Limb (tissue), 2 donors: ENCODE data around the gene CSHL1.

Source experiments
- DNase-seq, 2 donors: peaks; one replicate each; pipeline ENCODE4 v3.0.0-alpha.2; 2016; ENCODE audit errors: extremely low spot score in 2 of 2

Gene CSHL1

GRCh38 chr17:63911041-63911635 is at the start of gene CSHL1:
TSS of gene CSHL1 (minus strand) at chr17:63911258. CDS start at chr17:63911196, 62 bp downstream.
- no peak for DNase-seq

- DNase-seq = no peak
These were observed 49.4 kb upstream of the CSHL1 start for GRCh38 chr17:63960430-63960829.

- no peak for DNase-seq
These were observed 48.9 kb upstream of the CSHL1 start for GRCh38 chr17:63960006-63960405.

GRCh38 chr17:63956296-63956920 is 45.4 kb upstream of the CSHL1 start:
- DNase-seq = no peak

- DNase-seq = no peak
These were observed 44.7 kb upstream of the CSHL1 start for GRCh38 chr17:63955791-63956190.

- no peak for DNase-seq
These were observed 44.2 kb upstream of the CSHL1 start for GRCh38 chr17:63955232-63955631.

- no peak for DNase-seq
These were observed 43.5 kb upstream of the CSHL1 start for GRCh38 chr17:63954402-63955063.

GRCh38 chr17:63950940-63951907 is 40.2 kb upstream of the CSHL1 start:
- DNase-seq = no peak

GRCh38 chr17:63949576-63950250 is 38.7 kb upstream of the CSHL1 start:
- DNase-seq = peak; percentile 20 to 66

GRCh38 chr17:63948521-63948920 is 37.5 kb upstream of the CSHL1 start:
- DNase-seq = no peak

GRCh38 chr17:63947711-63948330 is 36.8 kb upstream of the CSHL1 start:
- no peak for DNase-seq

- DNase-seq = peak in 1 of 2 donors; percentile 56
These were observed 35.6 kb upstream of the CSHL1 start for GRCh38 chr17:63946440-63947363.

- DNase-seq = peak in 1 of 2 donors; percentile 17
These were observed 34.9 kb upstream of the CSHL1 start for GRCh38 chr17:63945784-63946439.

- no peak for DNase-seq
These were observed 33.9 kb upstream of the CSHL1 start for GRCh38 chr17:63944736-63945499.

GRCh38 chr17:63943745-63944144 is 32.7 kb upstream of the CSHL1 start:
- no peak for DNase-seq

- no peak for DNase-seq
These were observed 31.4 kb upstream of the CSHL1 start for GRCh38 chr17:63942309-63942985.

GRCh38 chr17:63941751-63942150 is 30.7 kb upstream of the CSHL1 start:
- DNase-seq = no peak

GRCh38 chr17:63941162-63941561 is 30.1 kb upstream of the CSHL1 start:
- DNase-seq = no peak
